Parathyroid adenoma (tissue), 2 donors: Measurements from ENCODE around the gene MKS1.

Experiments used
- H2AFZ ChIP-seq: fragments of 300-600 bp; sonication (generic); one replicate; pipeline ENCODE4 v1.7.0; 2017; ENCODE audit warnings: antibody characterized with exemption, mild to moderate bottlenecking
- H3K27ac ChIP-seq: fragments of 300-600 bp; sonication (generic); one replicate; pipeline ENCODE4 v1.7.0; 2017
- H3K27me3 ChIP-seq: fragments of 300-600 bp; sonication (generic); one replicate; pipeline ENCODE4 v1.7.0; 2017; ENCODE audit warnings: low read length; ENCODE audit not compliant: control insufficient read depth, insufficient read depth
- H3K36me3 ChIP-seq: fragments of 300-600 bp; sonication (generic); one replicate; pipeline ENCODE4 v1.7.0; 2017; ENCODE audit warnings: low read length; ENCODE audit not compliant: control insufficient read depth, insufficient read depth
- H3K4me1 ChIP-seq: fragments of 300-600 bp; sonication (generic); one replicate; pipeline ENCODE4 v1.7.0; 2017; ENCODE audit warnings: control low read depth
- H3K4me2 ChIP-seq: fragments of 300-600 bp; sonication (generic); one replicate; pipeline ENCODE4 v1.7.0; 2017; ENCODE audit warnings: low read length
- H3K4me3 ChIP-seq: fragments of 300-600 bp; sonication (generic); one replicate; pipeline ENCODE4 v1.7.0; 2017; ENCODE audit warnings: low read depth, low read length
- H3K79me2 ChIP-seq: fragments of 300-600 bp; sonication (generic); one replicate; pipeline ENCODE4 v1.7.0; 2017; ENCODE audit warnings: control low read depth
- H3K9ac ChIP-seq: fragments of 300-600 bp; sonication (generic); one replicate; pipeline ENCODE4 v1.7.0; 2017; ENCODE audit warnings: mild to moderate bottlenecking
- H3K9me3 ChIP-seq: fragments of 300-600 bp; sonication (generic); one replicate; pipeline ENCODE4 v1.7.0; 2017; ENCODE audit warnings: low read length; ENCODE audit not compliant: control insufficient read depth
- CTCF ChIP-seq: fragments of 300-600 bp; sonication (generic); IDR thresholded peaks from one replicate; pipeline ENCODE4 v1.7.0; 2017; ENCODE audit warnings: antibody characterized with exemption, mild to moderate bottlenecking
- donor health status: primary hyperparathyroidism.

The MKS1 gene

GRCh38 chr17:58253082-58253481 is 34.0 kb upstream of the MKS1 start:
- no peak overlapping the region for H3K27ac ChIP-seq
- H3K36me3 ChIP-seq, result no peaks in the 10 kb centered on the region
- TF ChIP-seq CTCF, result no peak
- H3K79me2 ChIP-seq, result no peaks in the 10 kb centered on the region
- H3K9me3 ChIP-seq, result no peaks in the 10 kb centered on the region
- H3K27me3 ChIP-seq, result no peaks in the 10 kb centered on the region
- no peak overlapping the region for H3K9ac ChIP-seq
- no peak overlapping the region for H3K4me3 ChIP-seq
- no peak overlapping the region for H2AFZ ChIP-seq
- H3K4me2 ChIP-seq, result no peak overlapping the region
- peaks cover 8% of the 10 kb centered on the region for H3K4me1 ChIP-seq

DNA sequence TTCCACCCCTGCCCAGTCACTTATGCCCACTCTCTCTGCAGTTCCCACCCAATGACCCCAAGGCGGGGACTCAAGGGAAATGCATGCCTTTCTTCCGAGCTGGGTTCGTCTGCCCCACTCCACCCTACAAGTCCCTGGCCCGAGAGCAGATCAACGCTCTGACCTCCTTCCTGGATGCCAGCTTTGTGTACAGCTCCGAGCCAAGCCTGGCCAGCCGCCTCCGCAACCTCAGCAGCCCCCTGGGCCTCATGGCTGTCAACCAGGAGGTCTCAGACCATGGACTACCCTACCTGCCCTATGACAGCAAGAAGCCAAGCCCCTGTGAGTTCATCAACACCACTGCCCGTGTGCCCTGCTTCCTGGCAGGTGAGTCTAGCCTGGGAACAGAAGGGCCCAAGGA is 33.1 kb upstream of the MKS1 start:
- peaks cover 8% of the 10 kb centered on the region for H3K4me1 ChIP-seq
- H3K9ac ChIP-seq, result no peak overlapping the region
- no peak overlapping the region for H2AFZ ChIP-seq
- no peak for TF ChIP-seq CTCF
- no peak overlapping the region for H3K4me2 ChIP-seq
- H3K27ac ChIP-seq, result no peak overlapping the region
- no peaks in the 10 kb centered on the region for H3K36me3 ChIP-seq
- H3K9me3 ChIP-seq, result no peaks in the 10 kb centered on the region
- no peaks in the 10 kb centered on the region for H3K27me3 ChIP-seq
- H3K79me2 ChIP-seq, result no peaks in the 10 kb centered on the region
- H3K4me3 ChIP-seq, result no peak overlapping the region

DNA sequence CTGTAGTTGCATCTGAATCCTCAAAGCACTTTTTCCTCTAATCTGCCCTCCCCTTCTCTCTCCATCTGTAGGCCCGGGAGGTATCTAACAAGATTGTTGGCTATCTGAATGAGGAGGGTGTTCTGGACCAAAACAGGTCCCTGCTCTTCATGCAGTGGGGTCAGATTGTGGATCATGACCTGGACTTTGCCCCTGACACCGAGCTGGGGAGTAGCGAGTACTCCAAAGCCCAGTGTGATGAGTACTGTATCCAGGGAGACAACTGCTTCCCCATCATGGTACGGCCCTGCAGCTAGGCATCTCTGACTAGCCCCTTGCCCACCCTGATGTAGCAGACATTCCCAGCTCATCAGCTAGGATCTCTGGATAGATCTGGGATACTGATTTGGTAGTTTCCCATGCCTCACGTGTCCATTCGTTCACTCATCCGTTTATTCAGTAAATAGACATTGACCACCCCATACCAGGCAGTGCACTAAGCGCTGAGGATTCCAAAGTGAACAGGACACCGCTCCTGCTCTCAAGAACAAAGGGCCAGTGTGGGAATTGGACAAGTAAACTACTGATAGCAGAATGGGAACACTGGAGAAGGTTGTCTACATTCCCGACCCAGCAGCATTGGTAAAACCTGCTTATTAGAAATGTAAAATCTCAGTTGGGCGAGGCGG is 31.4 kb upstream of the MKS1 start:
- Histone ChIP-seq H3K27me3 (no peaks in the 10 kb centered on the region), H3K9ac (no peak overlapping the region)
- no peak for TF ChIP-seq CTCF

DNA sequence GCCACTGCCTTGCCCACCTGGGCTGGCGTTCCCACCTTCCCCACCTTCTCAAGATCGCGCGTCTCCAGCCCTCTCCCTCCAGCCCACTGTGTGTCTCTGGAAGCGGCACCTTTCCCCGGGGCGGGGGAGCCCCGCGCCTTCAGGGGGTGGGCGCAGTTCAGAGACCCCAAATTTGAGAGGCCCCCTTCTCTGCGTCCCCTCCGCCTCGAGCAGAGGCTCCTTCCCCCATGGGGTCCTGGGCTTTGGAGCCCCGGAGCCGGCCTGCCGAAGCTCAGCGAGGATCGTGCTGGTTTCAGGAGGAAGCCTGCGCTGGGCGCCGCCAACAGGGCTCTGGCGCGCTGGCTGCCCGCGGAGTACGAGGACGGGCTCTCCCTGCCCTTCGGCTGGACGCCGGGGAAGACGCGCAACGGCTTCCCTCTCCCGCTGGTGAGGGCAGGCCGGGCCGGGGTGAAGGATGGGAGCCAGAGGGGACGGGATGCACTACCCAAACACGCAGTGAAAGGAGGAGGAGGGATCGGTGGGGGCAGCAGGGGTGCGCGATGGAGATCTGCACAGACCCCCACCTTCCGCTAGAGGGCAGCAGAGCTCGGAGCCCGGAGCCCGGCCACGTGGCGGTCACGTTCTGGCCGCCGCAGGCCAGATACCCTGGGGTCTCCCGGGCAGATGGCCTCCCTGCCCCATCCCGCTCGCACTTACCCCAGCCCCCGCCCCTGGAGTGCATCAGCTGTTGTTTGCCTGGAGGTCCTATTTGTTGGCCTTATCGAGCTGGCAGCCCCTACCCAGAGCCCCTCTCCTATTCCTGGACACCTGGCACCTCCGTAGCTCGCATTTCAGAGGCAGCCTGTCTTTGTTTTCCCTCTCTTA is 30.4 kb upstream of the MKS1 start:
- H3K4me3 ChIP-seq, result peak overlapping the region; percentile 54
- no peaks in the 10 kb centered on the region for H3K9me3 ChIP-seq
- H2AFZ ChIP-seq, result peak overlapping the region; percentile 94
- TF ChIP-seq CTCF, result peak; percentile 92
- no peak overlapping the region for H3K27ac ChIP-seq
- no peaks in the 10 kb centered on the region for H3K27me3 ChIP-seq
- no peak overlapping the region for H3K9ac ChIP-seq
- H3K36me3 ChIP-seq, result no peaks in the 10 kb centered on the region
- H3K4me1 ChIP-seq, result peaks cover 8% of the 10 kb centered on the region
- no peaks in the 10 kb centered on the region for H3K79me2 ChIP-seq
- H3K4me2 ChIP-seq, result peak overlapping the region; percentile 93

More for the DNA sequence above, 31.4 kb upstream of the MKS1 start:
- no peak overlapping the region for H2AFZ ChIP-seq
- H3K36me3 ChIP-seq, result no peaks in the 10 kb centered on the region
- H3K79me2 ChIP-seq, result no peaks in the 10 kb centered on the region
- no peak overlapping the region for H3K4me2 ChIP-seq
- H3K4me1 ChIP-seq, result peaks cover 8% of the 10 kb centered on the region
- no peak overlapping the region for H3K4me3 ChIP-seq
- no peak overlapping the region for H3K27ac ChIP-seq
- H3K9me3 ChIP-seq, result no peaks in the 10 kb centered on the region
